Measurements from ENCODE around the gene NHSL2. TPM values are rescaled to one million over a fixed set of nuclear protein-coding genes. Genes with fewer than 3 reads are reported as not detected.
A peak's percentile ranks its signal among the peaks of the same experiment; 100 is the strongest.

Gene NHSL2
- total RNA-seq, 4 donors from 2014 or later, result 10.4 to 31.4 (median 17.7) TPM

GRCh38 chrX:72114306-72114705 lies 203.7 kb downstream of the NHSL2 start:
- H3K4me3 ChIP-seq, result no peak overlapping the region
- H3K27me3 ChIP-seq, result no peaks in the 10 kb centered on the region
- intact Hi-C loops (cut with DNase I), result no loop called here
- no peak for TF ChIP-seq EP300 (IDR thresholded peaks at IDR 0.05)
- no peak for TF ChIP-seq POLR2A (IDR thresholded peaks at IDR 0.05; ENCODE audit: low read depth)
- no peak for TF ChIP-seq POLR2AphosphoS5 (IDR thresholded peaks at IDR 0.05)
- TF ChIP-seq, protein P1, sequence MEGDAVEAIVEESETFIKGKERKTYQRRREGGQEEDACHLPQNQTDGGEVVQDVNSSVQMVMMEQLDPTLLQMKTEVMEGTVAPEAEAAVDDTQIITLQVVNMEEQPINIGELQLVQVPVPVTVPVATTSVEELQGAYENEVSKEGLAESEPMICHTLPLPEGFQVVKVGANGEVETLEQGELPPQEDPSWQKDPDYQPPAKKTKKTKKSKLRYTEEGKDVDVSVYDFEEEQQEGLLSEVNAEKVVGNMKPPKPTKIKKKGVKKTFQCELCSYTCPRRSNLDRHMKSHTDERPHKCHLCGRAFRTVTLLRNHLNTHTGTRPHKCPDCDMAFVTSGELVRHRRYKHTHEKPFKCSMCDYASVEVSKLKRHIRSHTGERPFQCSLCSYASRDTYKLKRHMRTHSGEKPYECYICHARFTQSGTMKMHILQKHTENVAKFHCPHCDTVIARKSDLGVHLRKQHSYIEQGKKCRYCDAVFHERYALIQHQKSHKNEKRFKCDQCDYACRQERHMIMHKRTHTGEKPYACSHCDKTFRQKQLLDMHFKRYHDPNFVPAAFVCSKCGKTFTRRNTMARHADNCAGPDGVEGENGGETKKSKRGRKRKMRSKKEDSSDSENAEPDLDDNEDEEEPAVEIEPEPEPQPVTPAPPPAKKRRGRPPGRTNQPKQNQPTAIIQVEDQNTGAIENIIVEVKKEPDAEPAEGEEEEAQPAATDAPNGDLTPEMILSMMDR (IDR thresholded peaks at IDR 0.05), result no peak
- H3K4me1 ChIP-seq, result peaks cover 0 to 35% (median 26%) of the 10 kb centered on the region in 4 donors
- no peaks in the 10 kb centered on the region for H3K9me3 ChIP-seq
- DNase-seq (ENCODE audit: extremely low spot score), result no peak
- peak overlapping the region; percentile 54 to 64 (median 58) for H3K27ac ChIP-seq (replicated peaks in 1 of 4)
- H3K36me3 ChIP-seq, result no peaks in the 10 kb centered on the region
- 64% methylated on average over 6 of the region's 6 CpGs for WGBS

DNA sequence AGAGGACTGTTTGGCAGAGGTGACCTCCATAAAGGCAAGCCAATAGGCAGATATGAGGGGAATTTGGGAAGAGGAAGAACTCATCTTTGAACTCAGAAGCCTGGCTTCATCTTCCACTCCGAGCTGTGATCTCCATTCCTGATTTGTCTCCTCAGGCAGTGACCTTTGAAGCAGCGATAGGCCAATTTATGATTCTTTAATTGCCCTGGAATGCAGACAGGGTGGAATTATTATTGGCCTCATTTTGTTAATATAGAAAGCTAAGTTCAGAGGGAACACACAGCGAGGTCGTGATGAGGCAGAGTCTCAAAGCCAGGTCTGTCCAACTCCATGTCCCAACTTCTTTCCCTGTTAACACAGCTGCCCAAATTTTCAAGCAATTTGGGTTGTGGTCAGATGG lies 204.2 kb downstream of the NHSL2 start:
- 59% methylated on average over 4 of the region's 4 CpGs for WGBS
- Histone ChIP-seq H3K27me3 (no peaks in the 10 kb centered on the region), H3K4me1 (peaks cover 0 to 35% (median 26%) of the 10 kb centered on the region in 4 donors), H3K36me3 (no peaks in the 10 kb centered on the region), H3K9me3 (no peaks in the 10 kb centered on the region), H3K27ac (replicated peaks in 1 of 4) (peak overlapping the region; percentile 54 to 64 (median 58)), H3K4me3 (no peak overlapping the region)
- no peak for DNase-seq (ENCODE audit: extremely low spot score)
- intact Hi-C loops (cut with DNase I), result no loop called here
- TF ChIP-seq POLR2A (IDR thresholded peaks at IDR 0.05; ENCODE audit: low read depth) (no peak), EP300 (IDR thresholded peaks at IDR 0.05) (no peak), POLR2AphosphoS5 (IDR thresholded peaks at IDR 0.05) (no peak)
- TF ChIP-seq, protein P1 (IDR thresholded peaks at IDR 0.05), result no peak

GRCh38 chrX:72115380-72115779 lies 204.7 kb downstream of the NHSL2 start:
- H3K4me1 ChIP-seq, result peaks cover 0 to 36% (median 28%) of the 10 kb centered on the region in 4 donors
- 40% methylated on average over 5 of the region's 7 CpGs for WGBS
- peak overlapping the region in 3 of 4 donors; percentile 54 to 64 (median 58) for H3K27ac ChIP-seq (replicated peaks in 1 of 4)
- DNase-seq (ENCODE audit: extremely low spot score), result no peak
- H3K9me3 ChIP-seq, result no peaks in the 10 kb centered on the region
- intact Hi-C loops (cut with DNase I), result no loop called here
- H3K36me3 ChIP-seq, result no peaks in the 10 kb centered on the region
- H3K27me3 ChIP-seq, result no peaks in the 10 kb centered on the region
- H3K4me3 ChIP-seq, result no peak overlapping the region
- TF ChIP-seq EP300 (IDR thresholded peaks at IDR 0.05) (no peak), POLR2A (IDR thresholded peaks at IDR 0.05; ENCODE audit: low read depth) (no peak), POLR2AphosphoS5 (IDR thresholded peaks at IDR 0.05) (no peak)
- TF ChIP-seq, protein P1 (IDR thresholded peaks at IDR 0.05), result no peak

- Histone ChIP-seq H3K9me3 (no peaks in the 10 kb centered on the region), H3K4me1 (peaks cover 9 to 55% (median 51%) of the 10 kb centered on the region in 4 donors), H3K27ac (replicated peaks in 1 of 4) (no peak overlapping the region), H3K4me3 (no peak overlapping the region), H3K27me3 (no peaks in the 10 kb centered on the region), H3K36me3 (no peaks in the 10 kb centered on the region)
- no peak for DNase-seq (ENCODE audit: extremely low spot score)
- intact Hi-C loops (cut with DNase I), result no loop called here
- 96% methylated on average over 2 of the region's 2 CpGs for WGBS
- TF ChIP-seq EP300 (IDR thresholded peaks at IDR 0.05) (no peak), POLR2AphosphoS5 (IDR thresholded peaks at IDR 0.05) (no peak), POLR2A (IDR thresholded peaks at IDR 0.05; ENCODE audit: low read depth) (no peak)
- TF ChIP-seq, protein P1 (IDR thresholded peaks at IDR 0.05), result no peak
These were observed 207.1 kb downstream of the NHSL2 start for GRCh38 chrX:72117636-72118210.

DNA sequence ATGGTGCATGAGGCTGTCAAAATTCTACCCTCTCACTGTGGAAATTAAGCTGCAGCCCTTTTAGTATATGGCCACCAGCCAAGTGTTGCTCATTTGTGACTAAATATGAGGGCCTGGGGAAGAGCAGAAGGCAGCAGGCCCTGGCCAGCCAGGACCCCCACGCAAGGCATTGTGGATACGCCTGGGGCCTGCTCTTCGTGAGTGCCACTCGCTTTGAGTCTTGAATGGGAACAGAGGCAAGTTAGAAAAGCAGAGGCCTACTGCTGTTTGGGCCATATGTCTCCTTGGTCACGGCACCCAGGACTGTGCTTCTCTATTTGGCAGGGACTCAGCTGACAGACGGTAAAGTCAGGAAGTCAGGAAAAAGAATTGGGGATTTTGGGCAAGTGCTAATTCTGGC lies 210.2 kb downstream of the NHSL2 start:
- H3K4me1 ChIP-seq, result peaks cover 29 to 56% (median 55%) of the 10 kb centered on the region in 4 donors
- H3K27ac ChIP-seq (replicated peaks in 1 of 4), result peak overlapping the region; percentile 77 to 83 (median 79)
- H3K9me3 ChIP-seq, result no peaks in the 10 kb centered on the region
- H3K36me3 ChIP-seq, result no peaks in the 10 kb centered on the region
- intact Hi-C loops (cut with DNase I), result no loop called here
- 36% methylated on average over 6 of the region's 6 CpGs for WGBS
- TF ChIP-seq POLR2AphosphoS5 (IDR thresholded peaks at IDR 0.05) (no peak), POLR2A (IDR thresholded peaks at IDR 0.05; ENCODE audit: low read depth) (no peak), EP300 (IDR thresholded peaks at IDR 0.05) (no peak)
- TF ChIP-seq, protein P1 (IDR thresholded peaks at IDR 0.05), result no peak
- no peak for DNase-seq (ENCODE audit: extremely low spot score)
- H3K4me3 ChIP-seq, result no peak overlapping the region
- H3K27me3 ChIP-seq, result peaks cover 0 to 3% (median 0%) of the 10 kb centered on the region in 4 donors

Measured in esophagus muscularis mucosa (tissue), 4 donors.